ENCODE data around the gene MAML3. TPM values are rescaled to one million over a fixed set of nuclear protein-coding genes. Genes with fewer than 3 reads are reported as not detected.

Gene MAML3
- total RNA-seq, 5 donors from 2014 or later (not counting 1 experiment from before 2014, with no cell fraction given): 2.0 to 3.4 (median 2.7) TPM

GRCh38 chr4:139696491-139696890, 457.5 kb downstream of the MAML3 start:
- POLR2A ChIA-PET: no interaction called here
- H3K27ac Mint-ChIP-seq: no peak overlapping the region
- no peaks in the 10 kb centered on the region for H3K36me3 Mint-ChIP-seq
- Histone ChIP-seq H3K9me3 (no peaks in the 10 kb centered on the region), H3K4me3 (ENCODE audit: control insufficient read depth in 1 of 2, extremely low read depth in 1 of 2, low read length in 1 of 2) (no peak overlapping the region), H3K4me1 (ENCODE audit: control insufficient read depth in 1 of 2, extremely low read depth in 1 of 2, insufficient read depth in 2 of 2, low read length in 2 of 2) (no peaks in the 10 kb centered on the region), H3K27me3 (replicated peaks in 1 of 2; ENCODE audit: control insufficient read depth in 2 of 2, extremely low read depth in 1 of 2, insufficient read depth in 2 of 2, low read length in 1 of 2) (no peaks in the 10 kb centered on the region), H3K27ac (ENCODE audit: low read length) (no peak overlapping the region), H3K36me3 (ENCODE audit: control insufficient read depth in 2 of 2, extremely low read depth in 1 of 2, insufficient read depth in 1 of 2, low read length in 1 of 2) (no peaks in the 10 kb centered on the region)
- 93% methylated on average over 4 of the region's 5 CpGs for WGBS (ENCODE audit: insufficient coverage)
- H3K4me1 Mint-ChIP-seq: no peaks in the 10 kb centered on the region
- CTCF ChIA-PET: no interaction called here
- no peaks in the 10 kb centered on the region for H3K27me3 Mint-ChIP-seq
- ATAC-seq (replicated peaks in 1 of 4): no peak
- H3K4me3 Mint-ChIP-seq: no peak overlapping the region
- H3K9me3 Mint-ChIP-seq: peaks cover 0 to 7% (median 7%) of the 10 kb centered on the region in 3 donors
- DNase-seq: no peak

- Histone ChIP-seq H3K4me1 (ENCODE audit: control insufficient read depth in 1 of 2, extremely low read depth in 1 of 2, insufficient read depth in 2 of 2, low read length in 2 of 2) (no peaks in the 10 kb centered on the region), H3K9me3 (no peaks in the 10 kb centered on the region), H3K27ac (ENCODE audit: low read length) (no peak overlapping the region), H3K4me3 (ENCODE audit: control insufficient read depth in 1 of 2, extremely low read depth in 1 of 2, low read length in 1 of 2) (no peak overlapping the region), H3K27me3 (replicated peaks in 1 of 2; ENCODE audit: control insufficient read depth in 2 of 2, extremely low read depth in 1 of 2, insufficient read depth in 2 of 2, low read length in 1 of 2) (no peaks in the 10 kb centered on the region), H3K36me3 (ENCODE audit: control insufficient read depth in 2 of 2, extremely low read depth in 1 of 2, insufficient read depth in 1 of 2, low read length in 1 of 2) (no peaks in the 10 kb centered on the region)
- no CpG with 5 or more reads among the region's 3 CpGs for WGBS (ENCODE audit: insufficient coverage)
- DNase-seq: no peak
- no peaks in the 10 kb centered on the region for H3K4me1 Mint-ChIP-seq
- H3K4me3 Mint-ChIP-seq: no peak overlapping the region
- no peaks in the 10 kb centered on the region for H3K36me3 Mint-ChIP-seq
- peaks cover 0 to 7% (median 7%) of the 10 kb centered on the region in 3 donors for H3K9me3 Mint-ChIP-seq
- ATAC-seq (replicated peaks in 1 of 4): no peak
- POLR2A ChIA-PET: no interaction called here
- CTCF ChIA-PET: no interaction called here
- H3K27me3 Mint-ChIP-seq: no peaks in the 10 kb centered on the region
- no peak overlapping the region for H3K27ac Mint-ChIP-seq
Observed at GRCh38 chr4:139694522-139695107, 459.4 kb downstream of the MAML3 start.

GRCh38 chr4:139692309-139693012, 461.5 kb downstream of the MAML3 start:
- 75% methylated on average over 2 of the region's 4 CpGs for WGBS (ENCODE audit: insufficient coverage)
- POLR2A ChIA-PET: interaction anchor here in 1 of 2 donors (0.6 kb wide), 1 partner anchor 187 kb away, joined by 9 read pairs; no protein-coding TSS in a partner anchor
- Mint-ChIP-seq H3K27ac (no peak overlapping the region), H3K4me1 (no peaks in the 10 kb centered on the region), H3K4me3 (no peak overlapping the region), H3K27me3 (no peaks in the 10 kb centered on the region), H3K36me3 (no peaks in the 10 kb centered on the region), H3K9me3 (peaks cover 0 to 7% (median 4%) of the 10 kb centered on the region in 3 donors)
- no peak for DNase-seq
- Histone ChIP-seq H3K9me3 (no peaks in the 10 kb centered on the region), H3K27me3 (replicated peaks in 1 of 2; ENCODE audit: control insufficient read depth in 2 of 2, extremely low read depth in 1 of 2, insufficient read depth in 2 of 2, low read length in 1 of 2) (no peaks in the 10 kb centered on the region), H3K27ac (ENCODE audit: low read length) (no peak overlapping the region), H3K4me1 (ENCODE audit: control insufficient read depth in 1 of 2, extremely low read depth in 1 of 2, insufficient read depth in 2 of 2, low read length in 2 of 2) (no peaks in the 10 kb centered on the region), H3K36me3 (ENCODE audit: control insufficient read depth in 2 of 2, extremely low read depth in 1 of 2, insufficient read depth in 1 of 2, low read length in 1 of 2) (no peaks in the 10 kb centered on the region), H3K4me3 (ENCODE audit: control insufficient read depth in 1 of 2, extremely low read depth in 1 of 2, low read length in 1 of 2) (no peak overlapping the region)
- CTCF ChIA-PET: interaction anchor here in 1 of 2 donors (0.6 kb wide), 1 partner anchor 23 kb away, joined by 4 read pairs; no protein-coding TSS in a partner anchor
- ATAC-seq (replicated peaks in 1 of 4): no peak

- H3K4me1 Mint-ChIP-seq: peaks cover under 1 to 2% (median under 1%) of the 10 kb centered on the region in 3 donors
- no peak for DNase-seq
- ATAC-seq (replicated peaks in 1 of 4): no peak
- no peak overlapping the region for H3K4me3 Mint-ChIP-seq
- Histone ChIP-seq H3K27ac (ENCODE audit: low read length) (no peak overlapping the region), H3K36me3 (ENCODE audit: control insufficient read depth in 2 of 2, extremely low read depth in 1 of 2, insufficient read depth in 1 of 2, low read length in 1 of 2) (no peaks in the 10 kb centered on the region), H3K9me3 (no peaks in the 10 kb centered on the region), H3K4me1 (ENCODE audit: control insufficient read depth in 1 of 2, extremely low read depth in 1 of 2, insufficient read depth in 2 of 2, low read length in 2 of 2) (no peaks in the 10 kb centered on the region), H3K4me3 (ENCODE audit: control insufficient read depth in 1 of 2, extremely low read depth in 1 of 2, low read length in 1 of 2) (no peak overlapping the region), H3K27me3 (replicated peaks in 1 of 2; ENCODE audit: control insufficient read depth in 2 of 2, extremely low read depth in 1 of 2, insufficient read depth in 2 of 2, low read length in 1 of 2) (no peaks in the 10 kb centered on the region)
- ChIA-PET CTCF (no interaction called here), POLR2A (interaction anchor here in 1 of 2 donors (0.6 kb wide), 1 partner anchor 684 kb away, joined by 17 read pairs; no protein-coding TSS in a partner anchor)
- H3K36me3 Mint-ChIP-seq: no peaks in the 10 kb centered on the region
- H3K9me3 Mint-ChIP-seq: no peaks in the 10 kb centered on the region
- H3K27me3 Mint-ChIP-seq: no peaks in the 10 kb centered on the region
- no peak overlapping the region for H3K27ac Mint-ChIP-seq
Observed at GRCh38 chr4:139690419-139690818, 463.6 kb downstream of the MAML3 start.

- H3K4me3 ChIP-seq (ENCODE audit: control insufficient read depth in 1 of 2, extremely low read depth in 1 of 2, low read length in 1 of 2): no peak overlapping the region
- ChIA-PET CTCF (interaction anchor here in 1 of 2 donors (0.6 kb wide), 1 partner anchor 38 kb away, joined by 4 read pairs; no protein-coding TSS in a partner anchor), POLR2A (interaction anchor here in 1 of 2 donors (0.6 kb wide), 1 partner anchor 10 kb away, joined by 4 read pairs; no protein-coding TSS in a partner anchor)
- peaks cover 0 to 5% (median 0%) of the 10 kb centered on the region in 3 donors for H3K9me3 Mint-ChIP-seq
- no peaks in the 10 kb centered on the region for H3K4me1 ChIP-seq (ENCODE audit: control insufficient read depth in 1 of 2, extremely low read depth in 1 of 2, insufficient read depth in 2 of 2, low read length in 2 of 2)
- WGBS (ENCODE audit: insufficient coverage): 93% methylated on average over 4 of the region's 6 CpGs
- DNase-seq: no peak
- no peaks in the 10 kb centered on the region for H3K36me3 Mint-ChIP-seq
- no peak overlapping the region for H3K27ac Mint-ChIP-seq
- no peaks in the 10 kb centered on the region for H3K27me3 ChIP-seq (replicated peaks in 1 of 2; ENCODE audit: control insufficient read depth in 2 of 2, extremely low read depth in 1 of 2, insufficient read depth in 2 of 2, low read length in 1 of 2)
- ATAC-seq (replicated peaks in 1 of 4): no peak
- H3K4me3 Mint-ChIP-seq: no peak overlapping the region
- no peak overlapping the region for H3K27ac ChIP-seq (ENCODE audit: low read length)
- no peaks in the 10 kb centered on the region for H3K36me3 ChIP-seq (ENCODE audit: control insufficient read depth in 2 of 2, extremely low read depth in 1 of 2, insufficient read depth in 1 of 2, low read length in 1 of 2)
- H3K4me1 Mint-ChIP-seq: peaks cover 5 to 6% (median 6%) of the 10 kb centered on the region in 3 donors
- no peaks in the 10 kb centered on the region for H3K27me3 Mint-ChIP-seq
- H3K9me3 ChIP-seq: no peaks in the 10 kb centered on the region
Observed at GRCh38 chr4:139689093-139689722, 464.8 kb downstream of the MAML3 start.

GRCh38 chr4:139686988-139687387, 467.0 kb downstream of the MAML3 start:
- no peak overlapping the region for H3K27ac Mint-ChIP-seq
- no peaks in the 10 kb centered on the region for H3K36me3 ChIP-seq (ENCODE audit: control insufficient read depth in 2 of 2, extremely low read depth in 1 of 2, insufficient read depth in 1 of 2, low read length in 1 of 2)
- CTCF ChIA-PET: no interaction called here

More at GRCh38 chr4:139686988-139687387, 467.0 kb downstream of the MAML3 start:
- WGBS (ENCODE audit: insufficient coverage): 100% methylated on average over 2 of the region's 3 CpGs
- H3K27me3 Mint-ChIP-seq: no peaks in the 10 kb centered on the region
- no peak for DNase-seq
- POLR2A ChIA-PET: no interaction called here
- H3K9me3 ChIP-seq: no peaks in the 10 kb centered on the region
- H3K4me1 Mint-ChIP-seq: peaks cover 7 to 14% (median 8%) of the 10 kb centered on the region in 3 donors
- no peak overlapping the region for H3K4me3 ChIP-seq (ENCODE audit: control insufficient read depth in 1 of 2, extremely low read depth in 1 of 2, low read length in 1 of 2)
- no peak for ATAC-seq (replicated peaks in 1 of 4)
- no peak overlapping the region for H3K27ac ChIP-seq (ENCODE audit: low read length)
- H3K27me3 ChIP-seq (replicated peaks in 1 of 2; ENCODE audit: control insufficient read depth in 2 of 2, extremely low read depth in 1 of 2, insufficient read depth in 2 of 2, low read length in 1 of 2): no peaks in the 10 kb centered on the region
- no peaks in the 10 kb centered on the region for H3K4me1 ChIP-seq (ENCODE audit: control insufficient read depth in 1 of 2, extremely low read depth in 1 of 2, insufficient read depth in 2 of 2, low read length in 2 of 2)
- H3K36me3 Mint-ChIP-seq: no peaks in the 10 kb centered on the region
- H3K9me3 Mint-ChIP-seq: peaks cover 0 to 5% (median 0%) of the 10 kb centered on the region in 3 donors
- H3K4me3 Mint-ChIP-seq: no peak overlapping the region

All from T-cell (primary cell).